Measurements from ENCODE around the gene SAMD8.

DNA sequence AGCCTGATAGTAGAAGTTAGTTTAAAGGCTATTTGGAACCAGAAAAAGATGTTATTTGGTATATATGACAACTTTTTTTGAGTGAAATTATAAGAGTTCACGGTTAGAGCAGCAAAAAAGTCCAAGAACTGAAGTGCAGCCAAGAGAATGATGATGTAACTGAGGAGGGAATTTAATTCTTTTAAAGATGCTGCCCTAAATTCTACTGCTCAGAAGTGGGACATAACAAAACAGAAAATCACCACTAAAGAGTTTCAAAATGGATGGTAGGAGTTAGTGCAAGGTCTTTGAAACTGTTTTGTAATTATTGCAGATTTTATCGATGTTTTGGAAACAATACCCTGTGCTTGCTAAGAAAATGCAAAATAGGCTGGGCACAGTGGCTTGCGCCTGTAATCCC, 6.5 kb downstream of the SAMD8 start:
- TF ChIP-seq POLR2A (IDR thresholded peaks at IDR 0.05) (no peak), POLR2AphosphoS5 (IDR thresholded peaks at IDR 0.05; ENCODE audit: insufficient read depth in 1 of 2, low read depth in 1 of 2) (no peak)

Data from vagina (tissue), 2 donors.